ENCODE data around the gene AK2.

DNA sequence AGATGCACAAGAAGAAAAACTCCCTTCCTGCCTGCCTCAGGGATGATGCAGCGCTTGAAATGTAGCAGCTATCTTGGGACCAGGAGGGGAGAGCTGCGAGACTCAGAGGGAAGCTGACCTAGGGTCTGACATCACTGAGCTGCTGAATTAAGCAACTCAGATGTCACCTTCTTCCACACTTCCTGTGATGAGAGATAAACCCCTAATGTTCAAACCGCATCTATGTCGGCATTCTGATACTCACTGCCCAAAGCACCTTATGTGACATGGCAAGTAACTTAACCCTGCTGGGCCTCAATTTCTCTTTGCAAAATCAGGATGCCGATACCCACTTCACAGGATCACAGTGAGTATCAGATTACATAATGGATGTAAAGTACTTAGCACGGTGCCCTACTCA is 9.1 kb upstream of the AK2 start:
- TF ChIP-seq, protein P1, sequence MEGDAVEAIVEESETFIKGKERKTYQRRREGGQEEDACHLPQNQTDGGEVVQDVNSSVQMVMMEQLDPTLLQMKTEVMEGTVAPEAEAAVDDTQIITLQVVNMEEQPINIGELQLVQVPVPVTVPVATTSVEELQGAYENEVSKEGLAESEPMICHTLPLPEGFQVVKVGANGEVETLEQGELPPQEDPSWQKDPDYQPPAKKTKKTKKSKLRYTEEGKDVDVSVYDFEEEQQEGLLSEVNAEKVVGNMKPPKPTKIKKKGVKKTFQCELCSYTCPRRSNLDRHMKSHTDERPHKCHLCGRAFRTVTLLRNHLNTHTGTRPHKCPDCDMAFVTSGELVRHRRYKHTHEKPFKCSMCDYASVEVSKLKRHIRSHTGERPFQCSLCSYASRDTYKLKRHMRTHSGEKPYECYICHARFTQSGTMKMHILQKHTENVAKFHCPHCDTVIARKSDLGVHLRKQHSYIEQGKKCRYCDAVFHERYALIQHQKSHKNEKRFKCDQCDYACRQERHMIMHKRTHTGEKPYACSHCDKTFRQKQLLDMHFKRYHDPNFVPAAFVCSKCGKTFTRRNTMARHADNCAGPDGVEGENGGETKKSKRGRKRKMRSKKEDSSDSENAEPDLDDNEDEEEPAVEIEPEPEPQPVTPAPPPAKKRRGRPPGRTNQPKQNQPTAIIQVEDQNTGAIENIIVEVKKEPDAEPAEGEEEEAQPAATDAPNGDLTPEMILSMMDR (conservative IDR thresholded peaks at IDR 0.05 in 1 of 2, IDR thresholded peaks at IDR 0.05 in 1 of 2; ENCODE audit: extremely low read depth in 1 of 2, insufficient read depth in 1 of 2, low read depth in 1 of 2, low read length in 2 of 2) = no peak
- TF ChIP-seq EZH2 (IDR thresholded peaks at IDR 0.05; ENCODE audit: borderline replicate concordance, low read length) = no peak
